ENCODE results near the gene TFDP2.

DNA sequence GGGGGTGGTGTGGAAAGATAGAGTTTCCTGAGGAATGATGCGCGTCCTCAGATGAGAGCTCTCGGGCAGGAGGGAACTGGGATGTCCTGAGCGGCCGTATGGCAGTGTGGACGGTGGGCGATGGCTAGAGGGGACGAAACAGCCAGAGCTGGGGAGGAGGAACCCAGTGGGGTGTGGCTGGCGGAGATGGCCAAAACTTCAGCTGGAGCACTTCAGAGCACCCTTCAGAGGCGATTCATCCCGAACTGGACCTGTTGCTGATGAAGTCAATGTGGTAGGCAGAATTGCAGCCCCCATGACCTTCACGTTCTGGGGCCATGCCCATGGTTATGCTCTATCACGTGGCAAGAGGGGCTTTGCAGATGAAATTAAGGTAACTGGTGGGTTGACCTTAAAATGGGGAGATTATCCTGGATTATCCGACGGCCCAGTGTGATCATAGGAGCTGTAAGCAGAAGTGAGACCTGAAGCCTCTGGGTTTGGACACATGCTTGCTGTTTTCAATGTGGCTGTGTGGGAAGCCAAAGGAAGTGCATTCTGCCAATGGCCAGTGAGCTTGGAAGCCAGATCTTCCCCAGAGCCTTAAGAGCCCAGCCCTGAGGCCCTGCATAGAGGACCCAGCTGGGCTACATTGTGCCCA, 220.6 kb downstream of the TFDP2 start:
- TF ChIP-seq, protein P1, sequence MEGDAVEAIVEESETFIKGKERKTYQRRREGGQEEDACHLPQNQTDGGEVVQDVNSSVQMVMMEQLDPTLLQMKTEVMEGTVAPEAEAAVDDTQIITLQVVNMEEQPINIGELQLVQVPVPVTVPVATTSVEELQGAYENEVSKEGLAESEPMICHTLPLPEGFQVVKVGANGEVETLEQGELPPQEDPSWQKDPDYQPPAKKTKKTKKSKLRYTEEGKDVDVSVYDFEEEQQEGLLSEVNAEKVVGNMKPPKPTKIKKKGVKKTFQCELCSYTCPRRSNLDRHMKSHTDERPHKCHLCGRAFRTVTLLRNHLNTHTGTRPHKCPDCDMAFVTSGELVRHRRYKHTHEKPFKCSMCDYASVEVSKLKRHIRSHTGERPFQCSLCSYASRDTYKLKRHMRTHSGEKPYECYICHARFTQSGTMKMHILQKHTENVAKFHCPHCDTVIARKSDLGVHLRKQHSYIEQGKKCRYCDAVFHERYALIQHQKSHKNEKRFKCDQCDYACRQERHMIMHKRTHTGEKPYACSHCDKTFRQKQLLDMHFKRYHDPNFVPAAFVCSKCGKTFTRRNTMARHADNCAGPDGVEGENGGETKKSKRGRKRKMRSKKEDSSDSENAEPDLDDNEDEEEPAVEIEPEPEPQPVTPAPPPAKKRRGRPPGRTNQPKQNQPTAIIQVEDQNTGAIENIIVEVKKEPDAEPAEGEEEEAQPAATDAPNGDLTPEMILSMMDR (IDR thresholded peaks at IDR 0.05): no peak
- no peak for TF ChIP-seq EP300 (IDR thresholded peaks at IDR 0.05)
- no peak for TF ChIP-seq POLR2A (IDR thresholded peaks at IDR 0.05)
- no peak for TF ChIP-seq POLR2AphosphoS5 (IDR thresholded peaks at IDR 0.05)

All from suprapubic skin (tissue), 4 donors.